SK-N-SH (cell line): ENCODE data around the gene MTERF2. TPM values are rescaled to one million over a fixed set of nuclear protein-coding genes. Genes with fewer than 3 reads are reported as not detected.

Source experiments
- CTCF ChIA-PET: fragments of 300-600, 350-600 bp; formaldehyde crosslinking; extraction: SDS; loops from one replicate; lab custom pipeline; 2021; lab: Yijun Ruan, JAX
- POLR2A ChIA-PET: fragments of 350-600 bp; sonication (Branson Sonifier 250); formaldehyde crosslinking; extraction: SDS; loops from one replicate; lab custom pipeline; 2020; ENCODE audit warnings: antibody characterized with exemption, inconsistent platforms; lab: Yijun Ruan, JAX
- DNase-seq: peaks from one replicate; pipeline ENCODE4 v3.0.0; 2012
- H2AFZ ChIP-seq: fragments of 200-600 bp; sonication (generic); 2 replicates; pipeline ENCODE4 v1.8.1; 2016; ENCODE audit warnings: antibody characterized with exemption, mild to moderate bottlenecking, low read depth
- H3F3A ChIP-seq: fragments of 200-600 bp; sonication (generic); replicated peaks from 2 replicates; pipeline ENCODE3; 2016; ENCODE audit warnings: antibody characterized with exemption, mild to moderate bottlenecking; ENCODE audit not compliant: insufficient read depth
- H3K27ac ChIP-seq, 2 experiments: fragments of 200-500 bp in 1 of 2; fragments of 200-600 bp in 1 of 2; sonication (Bioruptor generic) in 1 of 2; sonication (generic), shearing (Covaris generic) in 1 of 2; 2 replicates each; pipeline versions ENCODE4 v1.5.1 to v1.6.1; 2014 to 2016; ENCODE audit warnings: low read depth in 2 of 2, inconsistent platforms in 1 of 2, low read length in 1 of 2, mild to moderate bottlenecking in 1 of 2, mixed read lengths in 1 of 2
- H3K27me3 ChIP-seq: fragments of 200-600 bp; sonication (generic), shearing (Covaris generic); 2 replicates; pipeline ENCODE4 v1.6.1; 2016; ENCODE audit warnings: mixed run types; ENCODE audit not compliant: insufficient read depth
- H3K36me3 ChIP-seq, 2 experiments: fragments of 200-500 bp in 1 of 2; fragments of 200-600 bp in 1 of 2; sonication (Bioruptor generic) in 1 of 2; sonication (generic) in 1 of 2; replicated peaks in 1 of 2; 2 replicates each; pipeline versions ENCODE3 to v1.5.1; 2014 to 2016; ENCODE audit warnings: low read length in 1 of 2, mild to moderate bottlenecking in 1 of 2; ENCODE audit not compliant: insufficient read depth in 2 of 2, control insufficient read depth in 1 of 2
- H3K4me1 ChIP-seq, 2 experiments: fragments of 200-500 bp in 1 of 2; fragments of 200-600 bp in 1 of 2; sonication (Bioruptor generic) in 1 of 2; sonication (generic), shearing (Covaris generic) in 1 of 2; 2 replicates each; pipeline versions ENCODE4 v1.5.1 to v1.6.1; 2014 to 2016; ENCODE audit warnings: low read depth in 1 of 2, low read length in 1 of 2, mixed run types in 1 of 2; ENCODE audit not compliant: insufficient read depth in 2 of 2, control insufficient read depth in 1 of 2
- H3K4me2 ChIP-seq: fragments of 200-600 bp; sonication (generic), shearing (Covaris generic); 2 replicates; pipeline ENCODE4 v1.6.1; 2017; ENCODE audit warnings: mixed run types
- H3K4me3 ChIP-seq, 2 experiments: fragments of 200-500 bp in 1 of 2; fragments of 200-600 bp in 1 of 2; sonication (Bioruptor generic) in 1 of 2; sonication (generic), shearing (Covaris generic) in 1 of 2; 2 replicates each; pipeline versions ENCODE4 v1.5.1 to v1.8.1; 2014 to 2016; ENCODE audit warnings: low read depth in 2 of 2, inconsistent platforms in 1 of 2, low read length in 1 of 2, mild to moderate bottlenecking in 1 of 2, mixed read lengths in 1 of 2, moderate library complexity in 1 of 2
- H3K79me2 ChIP-seq: fragments of 200-600 bp; sonication (generic); 2 replicates; pipeline ENCODE4 v1.8.1; 2017; ENCODE audit warnings: mild to moderate bottlenecking; ENCODE audit not compliant: insufficient read depth
- H3K9ac ChIP-seq: fragments of 200-600 bp; sonication (generic); 2 replicates; pipeline ENCODE4 v1.6.1; 2017; ENCODE audit warnings: mixed run types
- H3K9me2 ChIP-seq: fragments of 200-600 bp; sonication (generic); 2 replicates; pipeline ENCODE4 v1.6.1; 2017; ENCODE audit warnings: mixed run types
- H3K9me3 ChIP-seq: fragments of 200-600 bp; sonication (generic); 2 replicates; pipeline ENCODE4 v1.6.1; 2017; ENCODE audit warnings: mixed run types, mild to moderate bottlenecking, moderate library complexity
- H4K20me1 ChIP-seq: fragments of 200-600 bp; sonication (generic); 2 replicates; pipeline ENCODE4 v1.6.1; 2017; ENCODE audit warnings: mild to moderate bottlenecking, mixed run types; ENCODE audit not compliant: insufficient read depth
- CHD2 ChIP-seq: fragments of 150-350 bp; IDR thresholded peaks from 2 replicates; pipeline ENCODE4 v1.6.1; 2018; ENCODE audit warnings: low read length; ENCODE audit not compliant: partially characterized antibody
- EP300 ChIP-seq, 2 experiments: IDR thresholded peaks; 2 replicates each; pipeline versions ENCODE4 v1.4.0 to v1.6.1; 2012; ENCODE audit warnings: borderline replicate concordance in 1 of 2, low read depth in 1 of 2, low read length in 1 of 2
- FOXJ3 ChIP-seq: sonication (generic); formaldehyde crosslinking; IDR thresholded peaks from 2 replicates; pipeline ENCODE4 v1.5.1; 2020; ENCODE audit warnings: mild to moderate bottlenecking, missing genetic modification reagents
- GABPA ChIP-seq: IDR thresholded peaks from 2 replicates; pipeline ENCODE4 v1.4.0; 2012; ENCODE audit warnings: low read depth, mild to moderate bottlenecking
- GATA2 ChIP-seq: sonication (generic); formaldehyde crosslinking; IDR thresholded peaks from 2 replicates; pipeline ENCODE4 v1.5.0; 2020; ENCODE audit warnings: mild to moderate bottlenecking, missing genetic modification reagents
- IRF3 ChIP-seq: fragments of 150-350 bp; IDR thresholded peaks from 2 replicates; pipeline ENCODE4 v1.6.1; 2016; ENCODE audit warnings: mild to moderate bottlenecking, low read depth, low read length
- JUND ChIP-seq: IDR thresholded peaks from 2 replicates; pipeline ENCODE4 v1.4.0; 2012
- MXI1 ChIP-seq: IDR thresholded peaks from 2 replicates; pipeline ENCODE4 v1.6.1; 2012; ENCODE audit warnings: mild to moderate bottlenecking, low read depth, low read length, improper control_type of control experiment
- NFIC ChIP-seq: IDR thresholded peaks from 2 replicates; pipeline ENCODE4 v1.4.0; 2012; ENCODE audit warnings: borderline replicate concordance
- NRF1 ChIP-seq: IDR thresholded peaks from 2 replicates; pipeline ENCODE4 v1.6.1; 2012; ENCODE audit warnings: low read depth, mild to moderate bottlenecking, low read length
- POLR2AphosphoS5 ChIP-seq: IDR thresholded peaks from 2 replicates; pipeline ENCODE4 v1.6.1; 2012; ENCODE audit warnings: low read depth, low read length
- RAD21 ChIP-seq: IDR thresholded peaks from 2 replicates; pipeline ENCODE4 v1.6.1; 2012; ENCODE audit warnings: mild to moderate bottlenecking, low read length
- RFX5 ChIP-seq: IDR thresholded peaks from 2 replicates; pipeline ENCODE4 v1.6.1; 2012; ENCODE audit warnings: mild to moderate bottlenecking, improper control_type of control experiment, low read length
- RXRA ChIP-seq: IDR thresholded peaks from 2 replicates; pipeline ENCODE4 v1.4.0; 2012; ENCODE audit warnings: low read depth, mild to moderate bottlenecking, borderline replicate concordance
- SIN3A ChIP-seq: IDR thresholded peaks from 2 replicates; pipeline ENCODE4 v1.6.1; 2012; ENCODE audit warnings: low read depth, mild to moderate bottlenecking, low read length, moderate library complexity, borderline replicate concordance
- TAF1 ChIP-seq: IDR thresholded peaks from 2 replicates; pipeline ENCODE4 v1.6.1; 2012; ENCODE audit warnings: low read depth, mild to moderate bottlenecking, low read length, moderate library complexity, borderline replicate concordance
- USF1 ChIP-seq: IDR thresholded peaks from 2 replicates; pipeline ENCODE4 v1.4.0; 2012; ENCODE audit warnings: low read depth, borderline replicate concordance
- YY1 ChIP-seq: IDR thresholded peaks from 2 replicates; pipeline ENCODE4 v1.4.0; 2012; ENCODE audit warnings: low read depth, mild to moderate bottlenecking
- ZBTB33 ChIP-seq: IDR thresholded peaks from 2 replicates; pipeline ENCODE4 v1.4.0; 2012; ENCODE audit warnings: low read depth, borderline replicate concordance
- WGBS: methylation state at CpG from one replicate; pipeline ENCODE4 v1.1.6; 2017; ENCODE audit warnings: low lambda C conversion rate; 5-methylcytosine and 5-hydroxymethylcytosine counted together
- polyA plus RNA-seq, 3 experiments: library from polyadenylated mRNA; depleted of rRNA; stranded (reverse); fragments of >200 nt; gene quantifications; 2 replicates each; pipeline ENCODE4 v1.2.3, GENCODE V29; 2012
- TF ChIP-seq, protein P1 (sequence below): fragments of 200-600 bp; sonication (generic); IDR thresholded peaks from 2 replicates; pipeline ENCODE4 v1.6.1; 2017; ENCODE audit warnings: antibody characterized with exemption, mild to moderate bottlenecking, moderate library complexity
- TF ChIP-seq, protein P2 (sequence below): fragments of 150-350 bp; IDR thresholded peaks from 2 replicates; pipeline ENCODE4 v1.6.1; 2017; ENCODE audit warnings: antibody characterized with exemption, low read length, low read depth, borderline replicate concordance

The MTERF2 gene
- polyA plus RNA-seq, 1 of the 3 experiments (the other 2 are of a cell fraction), result 5.9 TPM

DNA sequence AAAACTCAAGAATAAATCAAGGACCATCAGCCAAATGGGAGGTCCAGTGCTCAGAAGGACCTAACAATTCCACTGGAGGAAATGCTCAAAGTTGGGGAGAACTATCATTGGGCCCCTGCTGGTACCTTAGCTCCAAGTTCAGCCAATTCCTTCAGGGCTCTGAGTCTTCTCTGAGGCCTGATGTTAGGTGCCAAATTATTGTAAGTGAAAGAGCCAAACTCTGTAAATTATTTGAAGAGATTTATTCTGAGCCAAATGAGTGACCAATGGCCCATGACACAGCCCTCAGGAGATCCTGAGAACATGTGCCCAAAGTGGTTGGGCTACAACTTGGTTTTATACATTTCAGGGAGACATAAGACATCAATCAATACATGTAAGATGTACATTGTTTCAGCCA, 39.5 kb downstream of the MTERF2 start (continued):
- no peak for TF ChIP-seq MXI1
- TF ChIP-seq EP300 (IDR thresholded peaks at IDR 0.05; ENCODE audit: borderline replicate concordance in 1 of 2, low read depth in 1 of 2, low read length in 1 of 2), result no peak
- no peak for TF ChIP-seq JUND
- TF ChIP-seq USF1, result no peak
- no peak for TF ChIP-seq GABPA
- TF ChIP-seq SIN3A, result no peak
- no peak for TF ChIP-seq RAD21
- TF ChIP-seq NFIC, result no peak
- no peak for TF ChIP-seq TAF1
- TF ChIP-seq GATA2, result no peak
- TF ChIP-seq, protein P1, sequence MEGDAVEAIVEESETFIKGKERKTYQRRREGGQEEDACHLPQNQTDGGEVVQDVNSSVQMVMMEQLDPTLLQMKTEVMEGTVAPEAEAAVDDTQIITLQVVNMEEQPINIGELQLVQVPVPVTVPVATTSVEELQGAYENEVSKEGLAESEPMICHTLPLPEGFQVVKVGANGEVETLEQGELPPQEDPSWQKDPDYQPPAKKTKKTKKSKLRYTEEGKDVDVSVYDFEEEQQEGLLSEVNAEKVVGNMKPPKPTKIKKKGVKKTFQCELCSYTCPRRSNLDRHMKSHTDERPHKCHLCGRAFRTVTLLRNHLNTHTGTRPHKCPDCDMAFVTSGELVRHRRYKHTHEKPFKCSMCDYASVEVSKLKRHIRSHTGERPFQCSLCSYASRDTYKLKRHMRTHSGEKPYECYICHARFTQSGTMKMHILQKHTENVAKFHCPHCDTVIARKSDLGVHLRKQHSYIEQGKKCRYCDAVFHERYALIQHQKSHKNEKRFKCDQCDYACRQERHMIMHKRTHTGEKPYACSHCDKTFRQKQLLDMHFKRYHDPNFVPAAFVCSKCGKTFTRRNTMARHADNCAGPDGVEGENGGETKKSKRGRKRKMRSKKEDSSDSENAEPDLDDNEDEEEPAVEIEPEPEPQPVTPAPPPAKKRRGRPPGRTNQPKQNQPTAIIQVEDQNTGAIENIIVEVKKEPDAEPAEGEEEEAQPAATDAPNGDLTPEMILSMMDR, result no peak

DNA sequence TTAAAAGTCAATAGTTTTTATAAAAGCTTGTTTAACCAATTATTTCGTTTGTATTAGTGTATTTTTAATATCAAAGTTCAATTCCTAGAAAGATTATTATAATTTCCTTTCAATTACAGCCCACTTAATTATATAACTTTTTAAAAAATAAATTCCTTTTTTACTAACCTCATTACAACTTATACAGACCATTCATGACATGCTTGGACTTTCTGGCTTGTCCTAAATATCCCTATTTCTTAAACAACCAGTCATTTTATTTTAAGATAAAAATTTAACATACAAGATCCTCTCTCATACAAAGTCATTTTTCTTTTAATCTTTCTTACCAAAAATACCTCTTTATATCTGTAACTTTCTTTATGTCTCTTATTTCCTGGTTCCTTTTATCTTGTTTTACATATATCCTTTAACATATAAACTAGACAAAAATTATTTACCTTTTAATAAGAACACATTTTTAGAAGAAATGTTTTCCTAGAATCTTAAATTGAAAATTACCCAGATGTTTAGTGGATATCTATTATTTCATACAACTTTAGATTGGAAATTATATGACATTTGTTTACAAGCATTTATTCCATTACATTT, 41.6 kb downstream of the MTERF2 start:
- H3F3A ChIP-seq, result no peaks in the 10 kb centered on the region
- H2AFZ ChIP-seq, result no peak overlapping the region
- H3K27ac ChIP-seq, result no peak overlapping the region
- POLR2A ChIA-PET, result no interaction called here
- no peak overlapping the region for H3K4me2 ChIP-seq
- H3K36me3 ChIP-seq, result peaks cover 0 to 4% of the 10 kb centered on the region in 2 experiments
- CTCF ChIA-PET, result interaction anchor here (0.9 to 1.9 kb wide), 2 partner anchors 26 kb away, joined by 6 to 8 read pairs; no protein-coding TSS in a partner anchor
- H3K27me3 ChIP-seq, result no peaks in the 10 kb centered on the region
- H4K20me1 ChIP-seq, result no peaks in the 10 kb centered on the region
- H3K9me2 ChIP-seq, result no peaks in the 10 kb centered on the region
- no peaks in the 10 kb centered on the region for H3K4me1 ChIP-seq
- H3K9ac ChIP-seq, result no peak overlapping the region
- no peak overlapping the region for H3K4me3 ChIP-seq
- TF ChIP-seq IRF3, result no peak
- no peak for TF ChIP-seq JUND
- no peak for TF ChIP-seq TAF1
- TF ChIP-seq POLR2AphosphoS5, result no peak
- TF ChIP-seq, protein P2, sequence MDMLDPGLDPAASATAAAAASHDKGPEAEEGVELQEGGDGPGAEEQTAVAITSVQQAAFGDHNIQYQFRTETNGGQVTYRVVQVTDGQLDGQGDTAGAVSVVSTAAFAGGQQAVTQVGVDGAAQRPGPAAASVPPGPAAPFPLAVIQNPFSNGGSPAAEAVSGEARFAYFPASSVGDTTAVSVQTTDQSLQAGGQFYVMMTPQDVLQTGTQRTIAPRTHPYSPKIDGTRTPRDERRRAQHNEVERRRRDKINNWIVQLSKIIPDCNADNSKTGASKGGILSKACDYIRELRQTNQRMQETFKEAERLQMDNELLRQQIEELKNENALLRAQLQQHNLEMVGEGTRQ, result no peak
- no peak for TF ChIP-seq GABPA
- TF ChIP-seq RFX5, result no peak
- TF ChIP-seq CHD2, result no peak
- no peak for TF ChIP-seq NFIC
- TF ChIP-seq ZBTB33, result no peak
- TF ChIP-seq EP300 (IDR thresholded peaks at IDR 0.05; ENCODE audit: borderline replicate concordance in 1 of 2, low read depth in 1 of 2, low read length in 1 of 2), result no peak
- no peak for TF ChIP-seq FOXJ3
- no peak for TF ChIP-seq GATA2
- TF ChIP-seq, protein P1, result no peak
- TF ChIP-seq YY1, result no peak
- TF ChIP-seq MXI1, result no peak
- TF ChIP-seq RXRA, result no peak
- TF ChIP-seq NRF1, result no peak
- TF ChIP-seq, all 33 proteins: peak for 0
- DNase-seq, result no peak
- H3K9me3 ChIP-seq, result peaks cover 10% of the 10 kb centered on the region
- no peaks in the 10 kb centered on the region for H3K79me2 ChIP-seq
- 0% methylated on average over 1 of the region's 1 CpG for WGBS
